K562 (cell line): ENCODE data around the gene COL15A1.

Source experiments
- MTA1 ChIP-seq: fragments of 450-650 bp; IDR thresholded peaks from 2 replicates; pipeline ENCODE4 v1.6.1; 2017; ENCODE audit warnings: borderline replicate concordance
- U2AF2 ChIP-seq: fragments of 200-400 bp; formaldehyde crosslinking; optimal IDR thresholded peaks from 2 replicates; pipeline ENCODE3; 2017; ENCODE audit warnings: low read depth, mild to moderate bottlenecking, low read length

DNA sequence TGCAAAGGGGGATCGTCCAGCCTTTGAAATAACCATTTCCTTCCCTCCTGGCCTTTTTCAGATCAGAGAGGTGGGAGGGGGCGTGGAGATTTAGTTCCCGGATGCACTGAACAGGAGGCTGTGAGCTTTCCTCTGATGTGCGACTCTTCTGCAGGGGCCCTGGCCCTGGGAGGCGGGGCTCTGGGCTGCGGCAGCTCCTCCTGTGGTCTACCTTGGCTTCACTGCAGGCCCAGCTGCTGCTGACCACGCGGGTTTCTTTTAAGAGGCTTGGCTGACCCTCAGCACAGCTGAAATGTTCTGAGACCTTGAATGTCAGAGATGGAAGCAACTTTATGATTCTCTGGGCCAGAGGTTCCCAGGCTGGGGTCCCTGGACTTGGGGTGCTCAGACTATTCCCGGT lies 27.0 kb upstream of the COL15A1 start:
- no peak for TF ChIP-seq MTA1
- TF ChIP-seq U2AF2, result no peak
